Measurements from ENCODE around the gene ATP1B1. TPM values are rescaled to one million over a fixed set of nuclear protein-coding genes. Genes with fewer than 3 reads are reported as not detected.

The ATP1B1 gene
- total RNA-seq, 1 donor = 13.7 TPM

GRCh38 chr1:169108223-169108622 is 1.7 kb downstream of the ATP1B1 start:
- peak overlapping the region; percentile 86 for H3K4me3 ChIP-seq (ENCODE audit: low read depth, low read length)
- no peak for DNase-seq (ENCODE audit: low read depth)
- no peak for TF ChIP-seq CTCF (IDR thresholded peaks at IDR 0.05; ENCODE audit: insufficient read depth, low read length)

GRCh38 chr1:169108863-169109560 is 2.5 kb downstream of the ATP1B1 start:
- no peak for DNase-seq (ENCODE audit: low read depth)
- TF ChIP-seq CTCF (IDR thresholded peaks at IDR 0.05; ENCODE audit: insufficient read depth, low read length) = no peak
- H3K4me3 ChIP-seq (ENCODE audit: low read depth, low read length) = no peak overlapping the region

- no peak overlapping the region for H3K4me3 ChIP-seq (ENCODE audit: low read depth, low read length)
- peak; percentile 85 for DNase-seq (ENCODE audit: low read depth)
- TF ChIP-seq CTCF (IDR thresholded peaks at IDR 0.05; ENCODE audit: insufficient read depth, low read length) = no peak
Observed at GRCh38 chr1:169109561-169110134, 3.2 kb downstream of the ATP1B1 start.

- H3K4me3 ChIP-seq (ENCODE audit: low read depth, low read length) = peak overlapping the region; percentile 6
- DNase-seq (ENCODE audit: low read depth) = no peak
- TF ChIP-seq CTCF (IDR thresholded peaks at IDR 0.05; ENCODE audit: insufficient read depth, low read length) = no peak
Observed at GRCh38 chr1:169110236-169110635, 3.7 kb downstream of the ATP1B1 start.

- no peak for TF ChIP-seq CTCF (IDR thresholded peaks at IDR 0.05; ENCODE audit: insufficient read depth, low read length)
- DNase-seq (ENCODE audit: low read depth) = peak; percentile 37
- H3K4me3 ChIP-seq (ENCODE audit: low read depth, low read length) = no peak overlapping the region
Observed at GRCh38 chr1:169110689-169111447, 4.4 kb downstream of the ATP1B1 start.

- no peak for DNase-seq (ENCODE audit: low read depth)
- no peak for TF ChIP-seq CTCF (IDR thresholded peaks at IDR 0.05; ENCODE audit: insufficient read depth, low read length)
- H3K4me3 ChIP-seq (ENCODE audit: low read depth, low read length) = no peak overlapping the region
Observed at GRCh38 chr1:169111472-169111871, 5.0 kb downstream of the ATP1B1 start.
